ENCODE data around the gene E2F7. TPM values are rescaled to one million over a fixed set of nuclear protein-coding genes. Genes with fewer than 3 reads are reported as not detected.

The E2F7 gene
- total RNA-seq, 1 experiment from 2014 or later: 40.2 TPM

DNA sequence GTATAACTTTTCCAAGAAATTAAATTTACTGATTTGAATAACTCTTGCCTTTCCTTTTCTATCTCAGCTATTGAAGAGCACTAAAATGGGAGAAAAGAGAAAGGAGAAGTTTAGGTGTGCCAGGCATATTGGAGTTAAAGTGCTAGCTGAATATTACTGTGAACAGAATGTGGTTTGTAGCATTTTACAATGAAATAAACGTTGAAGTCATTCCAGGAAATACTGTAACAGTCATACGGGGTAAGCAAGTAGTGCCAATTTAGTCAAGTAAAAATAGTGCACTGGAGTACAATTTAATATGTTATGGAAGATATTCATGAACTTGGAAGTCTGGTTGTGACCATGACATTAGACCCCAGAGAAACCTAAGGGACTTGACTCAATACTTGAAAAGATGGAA lies 62.1 kb downstream of the E2F7 start:
- H3K27ac Mint-ChIP-seq (ENCODE audit: unreplicated experiment): no peak overlapping the region
- CTCF ChIA-PET: no interaction called here

DNA sequence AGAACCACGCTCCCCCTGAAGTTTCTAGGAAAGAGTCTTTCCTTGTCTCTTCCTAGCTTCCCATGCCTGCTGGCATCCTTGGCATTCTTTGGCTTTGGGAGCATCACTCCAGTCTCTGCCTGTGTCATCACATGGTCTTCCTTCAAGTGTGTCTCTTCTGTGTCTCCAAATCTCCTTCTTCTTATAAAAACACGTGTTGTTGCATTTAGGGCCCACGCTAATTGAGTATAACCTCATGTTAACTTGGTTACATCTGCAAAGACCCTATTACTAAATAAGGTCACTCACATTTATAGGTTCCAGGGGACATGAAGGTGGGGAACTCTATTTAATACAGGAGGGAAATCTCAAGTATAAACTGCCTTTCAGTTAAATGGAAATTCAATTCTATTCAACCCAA lies 63.0 kb downstream of the E2F7 start:
- Mint-ChIP-seq H3K4me3 (ENCODE audit: low read depth, unreplicated experiment) (no peak overlapping the region), H3K9me3 (ENCODE audit: low read depth, unreplicated experiment) (no peaks in the 10 kb centered on the region)
- CTCF ChIA-PET: no interaction called here

More for the DNA sequence above, 62.1 kb downstream of the E2F7 start:
- no TSS peak for BruUV-seq (replicated peaks)
- Mint-ChIP-seq H3K27me3 (ENCODE audit: unreplicated experiment) (peaks cover 47% of the 10 kb centered on the region), H3K36me3 (ENCODE audit: insufficient read depth, unreplicated experiment) (no peaks in the 10 kb centered on the region), H3K9me3 (ENCODE audit: low read depth, unreplicated experiment) (no peaks in the 10 kb centered on the region), H3K4me3 (ENCODE audit: low read depth, unreplicated experiment) (no peak overlapping the region), H3K4me1 (ENCODE audit: low read depth, unreplicated experiment) (no peaks in the 10 kb centered on the region)
- DNase-seq: no peak
- TF ChIP-seq, protein P1, sequence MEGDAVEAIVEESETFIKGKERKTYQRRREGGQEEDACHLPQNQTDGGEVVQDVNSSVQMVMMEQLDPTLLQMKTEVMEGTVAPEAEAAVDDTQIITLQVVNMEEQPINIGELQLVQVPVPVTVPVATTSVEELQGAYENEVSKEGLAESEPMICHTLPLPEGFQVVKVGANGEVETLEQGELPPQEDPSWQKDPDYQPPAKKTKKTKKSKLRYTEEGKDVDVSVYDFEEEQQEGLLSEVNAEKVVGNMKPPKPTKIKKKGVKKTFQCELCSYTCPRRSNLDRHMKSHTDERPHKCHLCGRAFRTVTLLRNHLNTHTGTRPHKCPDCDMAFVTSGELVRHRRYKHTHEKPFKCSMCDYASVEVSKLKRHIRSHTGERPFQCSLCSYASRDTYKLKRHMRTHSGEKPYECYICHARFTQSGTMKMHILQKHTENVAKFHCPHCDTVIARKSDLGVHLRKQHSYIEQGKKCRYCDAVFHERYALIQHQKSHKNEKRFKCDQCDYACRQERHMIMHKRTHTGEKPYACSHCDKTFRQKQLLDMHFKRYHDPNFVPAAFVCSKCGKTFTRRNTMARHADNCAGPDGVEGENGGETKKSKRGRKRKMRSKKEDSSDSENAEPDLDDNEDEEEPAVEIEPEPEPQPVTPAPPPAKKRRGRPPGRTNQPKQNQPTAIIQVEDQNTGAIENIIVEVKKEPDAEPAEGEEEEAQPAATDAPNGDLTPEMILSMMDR (IDR thresholded peaks at IDR 0.05; ENCODE audit: unreplicated experiment): no peak
- intact Hi-C loops (cut with micrococcal nuclease; ENCODE audit: unreplicated experiment): no loop called here

DNA sequence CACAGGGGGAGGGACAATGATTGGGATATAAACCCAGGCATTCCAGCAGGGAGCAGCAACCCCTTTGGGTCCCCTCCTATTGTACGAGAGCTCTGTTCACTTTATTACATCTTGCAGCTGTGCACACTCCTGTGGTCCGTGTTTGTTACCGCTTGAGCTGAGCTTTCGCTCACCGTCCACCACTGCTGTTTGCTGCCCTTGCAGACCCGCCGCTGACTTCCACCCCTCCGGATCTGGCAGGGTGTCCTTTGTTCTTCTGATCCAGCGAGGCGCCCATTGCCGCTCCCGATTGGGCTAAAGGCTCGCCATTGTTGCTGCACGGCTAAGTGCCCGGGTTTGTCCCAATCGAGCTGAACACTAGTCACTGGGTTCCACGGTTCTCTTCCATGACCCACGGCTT lies 64.1 kb downstream of the E2F7 start:
- no peaks in the 10 kb centered on the region for H3K36me3 Mint-ChIP-seq (ENCODE audit: insufficient read depth, unreplicated experiment)
- H3K9me3 Mint-ChIP-seq (ENCODE audit: low read depth, unreplicated experiment): no peaks in the 10 kb centered on the region
- intact Hi-C loops (cut with micrococcal nuclease; ENCODE audit: unreplicated experiment): no loop called here
- no TSS peak for BruUV-seq (replicated peaks)
- no peak for DNase-seq
- CTCF ChIA-PET: interaction anchor here (1.3 kb wide), 1 partner anchor 10 kb away, joined by 7 read pairs; no protein-coding TSS in a partner anchor
- no peak overlapping the region for H3K27ac Mint-ChIP-seq (ENCODE audit: unreplicated experiment)
- no peaks in the 10 kb centered on the region for H3K4me1 Mint-ChIP-seq (ENCODE audit: low read depth, unreplicated experiment)
- H3K4me3 Mint-ChIP-seq (ENCODE audit: low read depth, unreplicated experiment): no peak overlapping the region
- TF ChIP-seq, protein P1 (IDR thresholded peaks at IDR 0.05; ENCODE audit: unreplicated experiment): no peak
- H3K27me3 Mint-ChIP-seq (ENCODE audit: unreplicated experiment): peaks cover 47% of the 10 kb centered on the region

More for the DNA sequence above, 63.0 kb downstream of the E2F7 start:
- BruUV-seq (replicated peaks): no TSS peak
- no peak overlapping the region for H3K27ac Mint-ChIP-seq (ENCODE audit: unreplicated experiment)
- no peaks in the 10 kb centered on the region for H3K4me1 Mint-ChIP-seq (ENCODE audit: low read depth, unreplicated experiment)
- DNase-seq: no peak
- H3K36me3 Mint-ChIP-seq (ENCODE audit: insufficient read depth, unreplicated experiment): no peaks in the 10 kb centered on the region
- TF ChIP-seq, protein P1 (IDR thresholded peaks at IDR 0.05; ENCODE audit: unreplicated experiment): no peak
- peaks cover 47% of the 10 kb centered on the region for H3K27me3 Mint-ChIP-seq (ENCODE audit: unreplicated experiment)
- intact Hi-C loops (cut with micrococcal nuclease; ENCODE audit: unreplicated experiment): no loop called here

DNA sequence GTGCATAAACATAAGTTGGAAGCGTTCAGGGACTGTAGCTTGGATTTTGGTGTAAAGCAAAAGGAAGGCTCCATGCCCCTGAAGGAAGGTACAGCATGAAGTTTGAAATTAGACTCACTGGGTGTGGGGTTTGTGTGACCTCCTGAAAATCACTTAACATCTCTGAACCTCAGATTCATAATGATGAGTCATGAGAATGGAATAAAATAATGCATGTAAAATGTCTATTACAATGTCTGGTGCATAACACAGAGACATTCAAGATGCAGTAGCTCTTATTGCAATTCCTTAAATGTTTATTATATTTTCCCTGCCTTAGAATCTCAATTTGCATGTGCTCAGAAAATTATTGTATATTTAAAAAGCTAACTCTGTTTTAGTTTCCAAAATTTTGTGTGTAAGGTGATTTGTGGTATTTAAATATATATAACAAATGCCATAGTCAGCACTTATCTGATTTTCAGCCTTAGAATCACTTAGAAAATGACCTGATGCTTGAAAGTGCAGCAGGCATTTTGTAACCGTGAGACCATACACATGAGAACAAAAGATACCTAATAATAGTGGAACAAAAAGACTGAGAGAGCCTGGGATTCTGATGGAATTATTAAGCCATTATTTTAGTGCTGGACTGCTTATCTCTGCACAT lies 66.3 kb downstream of the E2F7 start:
- BruUV-seq (replicated peaks): no TSS peak
- CTCF ChIA-PET: no interaction called here
- H3K9me3 Mint-ChIP-seq (ENCODE audit: low read depth, unreplicated experiment): no peaks in the 10 kb centered on the region
- TF ChIP-seq, protein P1 (IDR thresholded peaks at IDR 0.05; ENCODE audit: unreplicated experiment): no peak
- H3K4me1 Mint-ChIP-seq (ENCODE audit: low read depth, unreplicated experiment): no peaks in the 10 kb centered on the region
- no peak for DNase-seq
- H3K4me3 Mint-ChIP-seq (ENCODE audit: low read depth, unreplicated experiment): no peak overlapping the region
- intact Hi-C loops (cut with micrococcal nuclease; ENCODE audit: unreplicated experiment): no loop called here
- no peak overlapping the region for H3K27ac Mint-ChIP-seq (ENCODE audit: unreplicated experiment)
- no peaks in the 10 kb centered on the region for H3K36me3 Mint-ChIP-seq (ENCODE audit: insufficient read depth, unreplicated experiment)
- H3K27me3 Mint-ChIP-seq (ENCODE audit: unreplicated experiment): peaks cover 34% of the 10 kb centered on the region
